Measurements from ENCODE around the gene CDHR2. TPM values are rescaled to one million over a fixed set of nuclear protein-coding genes. Genes with fewer than 3 reads are reported as not detected.

CDHR2 gene
- total RNA-seq, 1 donor from 2014 or later, result not detected

DNA sequence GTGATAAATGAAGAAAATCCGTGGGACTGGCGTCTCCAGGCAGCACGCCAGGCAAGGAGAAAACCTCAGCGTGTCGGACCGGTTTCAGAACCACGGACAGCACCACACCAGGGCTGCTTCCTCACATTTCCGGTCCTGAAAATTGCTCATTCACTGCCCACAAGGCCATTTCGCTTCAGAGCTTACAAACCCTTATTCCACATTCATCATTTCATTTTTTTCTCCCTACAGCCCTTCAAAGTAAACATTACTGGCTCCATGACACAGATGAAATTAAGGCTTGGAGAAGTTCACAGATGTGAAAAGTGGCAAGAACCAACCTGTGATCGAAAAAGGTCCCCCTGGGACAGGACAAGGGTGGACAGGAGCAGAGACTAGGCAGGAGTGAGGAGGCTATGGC lies 62.3 kb downstream of the CDHR2 start:
- Histone ChIP-seq H3K27ac (no peak overlapping the region), H3K36me3 (no peaks in the 10 kb centered on the region), H3K27me3 (no peaks in the 10 kb centered on the region), H3K4me1 (peaks cover 9% of the 10 kb centered on the region), H3K4me3 (no peak overlapping the region), H3K9me3 (no peaks in the 10 kb centered on the region)
- DNase-seq (ENCODE audit: extremely low spot score in 2 of 2), result no peak
- TF ChIP-seq, protein P1, sequence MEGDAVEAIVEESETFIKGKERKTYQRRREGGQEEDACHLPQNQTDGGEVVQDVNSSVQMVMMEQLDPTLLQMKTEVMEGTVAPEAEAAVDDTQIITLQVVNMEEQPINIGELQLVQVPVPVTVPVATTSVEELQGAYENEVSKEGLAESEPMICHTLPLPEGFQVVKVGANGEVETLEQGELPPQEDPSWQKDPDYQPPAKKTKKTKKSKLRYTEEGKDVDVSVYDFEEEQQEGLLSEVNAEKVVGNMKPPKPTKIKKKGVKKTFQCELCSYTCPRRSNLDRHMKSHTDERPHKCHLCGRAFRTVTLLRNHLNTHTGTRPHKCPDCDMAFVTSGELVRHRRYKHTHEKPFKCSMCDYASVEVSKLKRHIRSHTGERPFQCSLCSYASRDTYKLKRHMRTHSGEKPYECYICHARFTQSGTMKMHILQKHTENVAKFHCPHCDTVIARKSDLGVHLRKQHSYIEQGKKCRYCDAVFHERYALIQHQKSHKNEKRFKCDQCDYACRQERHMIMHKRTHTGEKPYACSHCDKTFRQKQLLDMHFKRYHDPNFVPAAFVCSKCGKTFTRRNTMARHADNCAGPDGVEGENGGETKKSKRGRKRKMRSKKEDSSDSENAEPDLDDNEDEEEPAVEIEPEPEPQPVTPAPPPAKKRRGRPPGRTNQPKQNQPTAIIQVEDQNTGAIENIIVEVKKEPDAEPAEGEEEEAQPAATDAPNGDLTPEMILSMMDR (IDR thresholded peaks at IDR 0.05), result no peak
- TF ChIP-seq POLR2AphosphoS5 (IDR thresholded peaks at IDR 0.05; ENCODE audit: insufficient read depth in 1 of 2, low read depth in 1 of 2) (no peak), POLR2A (IDR thresholded peaks at IDR 0.05) (no peak)
- intact Hi-C loops (cut with DNase I), result no loop called here

DNA sequence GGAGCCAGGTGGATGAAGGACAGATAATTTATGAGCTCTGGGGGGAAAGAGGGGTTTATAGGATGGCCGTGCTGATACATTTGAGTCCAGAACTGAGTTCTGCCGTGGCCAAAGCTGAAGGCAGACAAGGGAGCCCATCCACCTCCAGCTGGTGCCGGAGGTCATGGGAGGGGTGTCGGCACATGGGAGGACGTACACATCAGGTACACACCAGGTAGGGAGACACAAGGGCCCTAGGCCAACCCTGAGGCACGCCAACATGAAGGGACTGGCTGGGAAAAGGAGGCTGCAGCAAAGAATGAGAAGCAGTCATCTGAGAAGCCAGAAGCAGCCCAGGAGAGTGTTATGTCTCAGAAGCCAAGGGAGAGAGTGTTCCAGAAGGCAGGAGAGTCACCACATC lies 62.9 kb downstream of the CDHR2 start:
- Histone ChIP-seq H3K9me3 (no peaks in the 10 kb centered on the region), H3K36me3 (no peaks in the 10 kb centered on the region), H3K27ac (no peak overlapping the region), H3K4me1 (peaks cover 9% of the 10 kb centered on the region), H3K27me3 (no peaks in the 10 kb centered on the region), H3K4me3 (no peak overlapping the region)
- intact Hi-C loops (cut with DNase I), result no loop called here
- no peak for DNase-seq (ENCODE audit: extremely low spot score in 2 of 2)
- no peak for TF ChIP-seq POLR2A (IDR thresholded peaks at IDR 0.05)
- no peak for TF ChIP-seq POLR2AphosphoS5 (IDR thresholded peaks at IDR 0.05; ENCODE audit: insufficient read depth in 1 of 2, low read depth in 1 of 2)
- TF ChIP-seq, protein P1 (IDR thresholded peaks at IDR 0.05), result no peak

DNA sequence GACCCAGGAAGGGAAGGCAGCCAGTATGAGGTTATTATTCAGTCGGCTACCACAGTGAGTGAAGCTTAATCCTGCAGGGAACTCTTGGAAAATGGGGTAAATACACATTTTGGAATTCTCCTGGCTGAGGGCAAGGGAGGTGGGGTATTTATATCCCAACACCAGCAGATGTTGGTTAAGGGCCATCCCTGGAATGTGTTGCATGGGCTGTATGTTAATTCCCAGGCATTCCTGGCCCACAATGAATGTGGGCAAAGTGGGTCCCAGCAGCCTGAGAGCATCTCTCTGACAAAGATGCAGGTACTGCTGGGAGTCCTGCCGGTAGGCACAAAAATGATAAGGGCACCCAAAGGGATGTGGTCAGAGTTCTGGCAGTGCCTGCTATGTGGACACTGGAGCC lies 63.7 kb downstream of the CDHR2 start:
- no peak overlapping the region for H3K4me3 ChIP-seq
- no peaks in the 10 kb centered on the region for H3K36me3 ChIP-seq
- no peaks in the 10 kb centered on the region for H3K9me3 ChIP-seq
- TF ChIP-seq, protein P1 (IDR thresholded peaks at IDR 0.05), result no peak
- TF ChIP-seq POLR2A (IDR thresholded peaks at IDR 0.05), result no peak
- no peak for TF ChIP-seq POLR2AphosphoS5 (IDR thresholded peaks at IDR 0.05; ENCODE audit: insufficient read depth in 1 of 2, low read depth in 1 of 2)
- no peaks in the 10 kb centered on the region for H3K27me3 ChIP-seq
- intact Hi-C loops (cut with DNase I), result no loop called here
- peaks cover 9% of the 10 kb centered on the region for H3K4me1 ChIP-seq
- H3K27ac ChIP-seq, result no peak overlapping the region
- no peak for DNase-seq (ENCODE audit: extremely low spot score in 2 of 2)

DNA sequence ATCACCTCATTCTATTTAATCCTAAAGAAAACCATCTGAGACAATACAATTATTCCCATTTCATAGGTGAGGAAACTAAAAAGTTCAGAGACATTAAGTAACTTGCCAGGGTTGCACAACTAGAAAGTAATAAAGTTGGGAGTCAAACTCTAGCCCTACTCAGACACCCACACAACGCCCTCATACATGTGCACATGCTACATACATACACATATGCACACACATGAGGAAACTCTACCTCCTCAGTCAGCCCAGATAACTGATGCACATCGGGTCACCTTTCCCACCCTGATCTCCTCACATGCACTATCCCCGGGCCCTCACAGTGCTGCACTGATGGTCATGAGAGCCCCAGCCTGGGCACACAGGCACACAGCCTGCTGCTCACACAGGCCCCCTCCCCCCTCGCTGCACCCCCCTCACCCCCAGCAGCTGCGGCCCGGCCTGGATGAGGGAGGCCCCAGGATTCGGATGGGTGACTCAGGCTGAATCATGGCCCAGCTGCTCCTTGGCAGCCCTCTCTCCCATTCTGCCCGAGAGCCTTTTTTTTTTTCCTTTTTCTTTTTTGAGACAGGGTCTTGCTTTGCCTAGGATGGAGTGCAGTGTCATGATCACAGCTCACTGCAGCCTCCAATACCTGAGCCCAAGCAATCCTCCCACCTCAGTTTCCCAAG lies 65.8 kb downstream of the CDHR2 start:
- Histone ChIP-seq H3K4me3 (no peak overlapping the region), H3K4me1 (peaks cover 19% of the 10 kb centered on the region), H3K27ac (no peak overlapping the region), H3K36me3 (no peaks in the 10 kb centered on the region), H3K9me3 (no peaks in the 10 kb centered on the region), H3K27me3 (peaks cover 16% of the 10 kb centered on the region)
- intact Hi-C loops (cut with DNase I), result no loop called here
- TF ChIP-seq POLR2AphosphoS5 (IDR thresholded peaks at IDR 0.05; ENCODE audit: insufficient read depth in 1 of 2, low read depth in 1 of 2) (no peak), POLR2A (IDR thresholded peaks at IDR 0.05) (no peak)
- TF ChIP-seq, protein P1 (IDR thresholded peaks at IDR 0.05), result no peak
- DNase-seq (ENCODE audit: extremely low spot score in 2 of 2), result no peak

DNA sequence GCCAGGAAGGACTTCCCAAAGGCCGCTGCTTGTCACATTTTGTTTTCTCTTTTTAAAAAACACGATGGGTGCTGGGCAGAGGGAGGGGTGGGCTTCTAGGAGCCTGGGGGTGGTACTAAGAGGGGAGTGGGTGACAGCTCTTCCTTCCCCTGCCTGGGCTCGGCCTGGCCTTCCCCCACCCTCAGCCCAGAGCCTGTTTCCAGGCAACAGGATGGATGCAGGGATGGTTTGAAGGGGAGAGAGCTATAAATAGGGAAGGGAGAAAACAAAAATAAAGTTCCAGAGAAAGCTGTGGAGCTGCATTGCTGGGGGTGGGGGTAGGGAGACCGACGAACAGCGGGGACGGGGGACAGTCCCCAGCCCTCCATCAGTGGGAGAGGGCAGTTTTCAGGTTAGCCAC lies 67.4 kb downstream of the CDHR2 start:
- no peak overlapping the region for H3K27ac ChIP-seq
- peaks cover 19% of the 10 kb centered on the region for H3K27me3 ChIP-seq
- no peak overlapping the region for H3K4me3 ChIP-seq
- TF ChIP-seq POLR2A (IDR thresholded peaks at IDR 0.05) (no peak), POLR2AphosphoS5 (IDR thresholded peaks at IDR 0.05; ENCODE audit: insufficient read depth in 1 of 2, low read depth in 1 of 2) (no peak)
- TF ChIP-seq, protein P1 (IDR thresholded peaks at IDR 0.05), result no peak
- intact Hi-C loops (cut with DNase I), result no loop called here
- DNase-seq (ENCODE audit: extremely low spot score in 2 of 2), result no peak
- no peaks in the 10 kb centered on the region for H3K9me3 ChIP-seq
- H3K4me1 ChIP-seq, result peaks cover 18% of the 10 kb centered on the region
- H3K36me3 ChIP-seq, result no peaks in the 10 kb centered on the region
